ENCODE data around the gene WDR11. TPM values are rescaled to one million over a fixed set of nuclear protein-coding genes. Genes with fewer than 3 reads are reported as not detected.

The WDR11 gene
- total RNA-seq, result 48.2 and 50.3 TPM in 2 replicates

GRCh38 chr10:120850911-120851865 is at the start of gene WDR11:
Gene WDR11 (plus strand): TSS chr10:120851362. CDS start chr10:120851421, 59 bp downstream.
- peak within 1 kb of the TSS; percentile 99 for H3K4me3 Mint-ChIP-seq

GRCh38 chr10:120802935-120803334 is 48.2 kb upstream of the WDR11 start:
- H3K27ac Mint-ChIP-seq, result no peak overlapping the region
- no peaks in the 10 kb centered on the region for H3K4me1 Mint-ChIP-seq
- H3K36me3 Mint-ChIP-seq (ENCODE audit: low read depth), result no peaks in the 10 kb centered on the region
- H3K4me3 Mint-ChIP-seq, result no peak overlapping the region
- intact Hi-C loops (cut with micrococcal nuclease), result no loop called here
- DNase-seq, result no peak
- no peaks in the 10 kb centered on the region for H3K9me3 Mint-ChIP-seq
- peaks cover 4% of the 10 kb centered on the region for H3K27me3 Mint-ChIP-seq

More at GRCh38 chr10:120850911-120851865, at the start of gene WDR11:
- intact Hi-C loops (cut with micrococcal nuclease), result loop anchor here (5.0 to 10.0 kb wide), 2 partner anchors 1076 to 1256 kb away; partner anchors contain the start of genes ATE1 and TIAL1
- Mint-ChIP-seq H3K27me3 (no peaks in the 10 kb centered on the region), H3K36me3 (ENCODE audit: low read depth) (peaks cover 24% of the 10 kb centered on the region), H3K4me1 (peaks cover 29% of the 10 kb centered on the region), H3K27ac (peak within 1 kb of the TSS; percentile 95), H3K9me3 (peaks cover 4% of the 10 kb centered on the region)
- DNase-seq, result peak; percentile 91

GRCh38 chr10:120803972-120804371 is 47.2 kb upstream of the WDR11 start:
- Mint-ChIP-seq H3K4me3 (no peak overlapping the region), H3K9me3 (no peaks in the 10 kb centered on the region), H3K27ac (no peak overlapping the region), H3K27me3 (peaks cover 4% of the 10 kb centered on the region), H3K36me3 (ENCODE audit: low read depth) (no peaks in the 10 kb centered on the region), H3K4me1 (no peaks in the 10 kb centered on the region)
- intact Hi-C loops (cut with micrococcal nuclease), result no loop called here
- DNase-seq, result no peak

GRCh38 chr10:120805014-120805812 is 45.9 kb upstream of the WDR11 start:
- Mint-ChIP-seq H3K27ac (no peak overlapping the region), H3K27me3 (peaks cover 4% of the 10 kb centered on the region), H3K36me3 (ENCODE audit: low read depth) (no peaks in the 10 kb centered on the region), H3K4me3 (no peak overlapping the region), H3K4me1 (no peaks in the 10 kb centered on the region), H3K9me3 (no peaks in the 10 kb centered on the region)
- no peak for DNase-seq
- intact Hi-C loops (cut with micrococcal nuclease), result no loop called here

GRCh38 chr10:120806081-120806480 is 45.1 kb upstream of the WDR11 start:
- intact Hi-C loops (cut with micrococcal nuclease), result no loop called here
- Mint-ChIP-seq H3K4me3 (no peak overlapping the region), H3K9me3 (no peaks in the 10 kb centered on the region), H3K27ac (no peak overlapping the region), H3K36me3 (ENCODE audit: low read depth) (no peaks in the 10 kb centered on the region), H3K4me1 (no peaks in the 10 kb centered on the region), H3K27me3 (peaks cover 4% of the 10 kb centered on the region)
- no peak for DNase-seq

- Mint-ChIP-seq H3K4me1 (no peaks in the 10 kb centered on the region), H3K27ac (no peak overlapping the region), H3K9me3 (no peaks in the 10 kb centered on the region), H3K36me3 (ENCODE audit: low read depth) (no peaks in the 10 kb centered on the region), H3K27me3 (peaks cover 4% of the 10 kb centered on the region), H3K4me3 (no peak overlapping the region)
- DNase-seq, result no peak
- intact Hi-C loops (cut with micrococcal nuclease), result no loop called here
Measured at GRCh38 chr10:120810298-120810697, 40.9 kb upstream of the WDR11 start.

- H3K4me3 Mint-ChIP-seq, result no peak overlapping the region
- H3K27ac Mint-ChIP-seq, result no peak overlapping the region
- H3K9me3 Mint-ChIP-seq, result no peaks in the 10 kb centered on the region
- H3K27me3 Mint-ChIP-seq, result peaks cover 4% of the 10 kb centered on the region
- DNase-seq, result no peak
- H3K36me3 Mint-ChIP-seq (ENCODE audit: low read depth), result no peaks in the 10 kb centered on the region
- no peaks in the 10 kb centered on the region for H3K4me1 Mint-ChIP-seq
- intact Hi-C loops (cut with micrococcal nuclease), result no loop called here
Measured at GRCh38 chr10:120813085-120813484, 38.1 kb upstream of the WDR11 start.

GRCh38 chr10:120818301-120818700 is 32.9 kb upstream of the WDR11 start:
- peaks cover 4% of the 10 kb centered on the region for H3K27me3 Mint-ChIP-seq
- intact Hi-C loops (cut with micrococcal nuclease), result no loop called here
- H3K36me3 Mint-ChIP-seq (ENCODE audit: low read depth), result no peaks in the 10 kb centered on the region
- no peak overlapping the region for H3K27ac Mint-ChIP-seq
- H3K4me3 Mint-ChIP-seq, result no peak overlapping the region
- no peaks in the 10 kb centered on the region for H3K4me1 Mint-ChIP-seq
- H3K9me3 Mint-ChIP-seq, result no peaks in the 10 kb centered on the region
- DNase-seq, result no peak

GRCh38 chr10:120819366-120819765 is 31.8 kb upstream of the WDR11 start:
- peaks cover 4% of the 10 kb centered on the region for H3K27me3 Mint-ChIP-seq
- H3K4me1 Mint-ChIP-seq, result no peaks in the 10 kb centered on the region
- DNase-seq, result no peak
- intact Hi-C loops (cut with micrococcal nuclease), result no loop called here
- no peaks in the 10 kb centered on the region for H3K9me3 Mint-ChIP-seq
- no peaks in the 10 kb centered on the region for H3K36me3 Mint-ChIP-seq (ENCODE audit: low read depth)
- H3K4me3 Mint-ChIP-seq, result no peak overlapping the region
- no peak overlapping the region for H3K27ac Mint-ChIP-seq

GRCh38 chr10:120823266-120823665 is 27.9 kb upstream of the WDR11 start:
- H3K9me3 Mint-ChIP-seq, result no peaks in the 10 kb centered on the region
- DNase-seq, result no peak
- no peak overlapping the region for H3K27ac Mint-ChIP-seq
- H3K4me1 Mint-ChIP-seq, result no peaks in the 10 kb centered on the region
- intact Hi-C loops (cut with micrococcal nuclease), result no loop called here
- H3K4me3 Mint-ChIP-seq, result no peak overlapping the region
- no peaks in the 10 kb centered on the region for H3K36me3 Mint-ChIP-seq (ENCODE audit: low read depth)
- H3K27me3 Mint-ChIP-seq, result peaks cover 4% of the 10 kb centered on the region

- no peaks in the 10 kb centered on the region for H3K9me3 Mint-ChIP-seq
- peak; percentile 62 for DNase-seq
- no peak overlapping the region for H3K4me3 Mint-ChIP-seq
Measured at GRCh38 chr10:120824881-120825309, 26.3 kb upstream of the WDR11 start.

GRCh38 chr10:120825878-120826769 is 25.0 kb upstream of the WDR11 start:
- Mint-ChIP-seq H3K36me3 (ENCODE audit: low read depth) (no peaks in the 10 kb centered on the region), H3K27ac (no peak overlapping the region), H3K4me3 (no peak overlapping the region), H3K9me3 (no peaks in the 10 kb centered on the region), H3K27me3 (peaks cover 4% of the 10 kb centered on the region), H3K4me1 (no peaks in the 10 kb centered on the region)
- intact Hi-C loops (cut with micrococcal nuclease), result no loop called here
- no peak for DNase-seq

More at GRCh38 chr10:120824881-120825309, 26.3 kb upstream of the WDR11 start:
- intact Hi-C loops (cut with micrococcal nuclease), result no loop called here
- H3K27me3 Mint-ChIP-seq, result peaks cover 4% of the 10 kb centered on the region
- no peaks in the 10 kb centered on the region for H3K4me1 Mint-ChIP-seq
- H3K36me3 Mint-ChIP-seq (ENCODE audit: low read depth), result no peaks in the 10 kb centered on the region
- H3K27ac Mint-ChIP-seq, result no peak overlapping the region

GRCh38 chr10:120827251-120827875 is 23.8 kb upstream of the WDR11 start:
- Mint-ChIP-seq H3K4me3 (no peak overlapping the region), H3K27ac (no peak overlapping the region), H3K27me3 (peaks cover 4% of the 10 kb centered on the region), H3K36me3 (ENCODE audit: low read depth) (no peaks in the 10 kb centered on the region), H3K9me3 (no peaks in the 10 kb centered on the region), H3K4me1 (no peaks in the 10 kb centered on the region)
- no peak for DNase-seq
- intact Hi-C loops (cut with micrococcal nuclease), result no loop called here

Measured in activated CD4-positive, alpha-beta T cell treated with anti-CD3 and anti-CD28 coated beads, Interleukin-2, amount 10 ng/mL, durations not matched to agents 24 days and 14 days (primary cell).